CD4-positive, alpha-beta memory T cell (primary cell): ENCODE data around the gene CYP4Z1. TPM values are rescaled to one million over a fixed set of nuclear protein-coding genes. Genes with fewer than 3 reads are reported as not detected.

Source experiments
- CTCF ChIA-PET: fragments of 350-600 bp; sonication (Branson Sonifier 250); formaldehyde crosslinking; loops from one replicate; lab custom pipeline; 2021; ENCODE audit warnings: inconsistent platforms; ENCODE audit not compliant: partially characterized antibody; lab: Charles Lee
- POLR2A ChIA-PET: fragments of 350-600 bp; sonication (Branson Sonifier 250); formaldehyde crosslinking; loops from one replicate; lab custom pipeline; 2021; ENCODE audit not compliant: partially characterized antibody; lab: Charles Lee
- DNase-seq, 5 donors: peaks; one replicate each; pipeline versions ENCODE4 v3.0.0 to v3.0.0-alpha.2; 2020 to 2022; ENCODE audit warnings: mixed read lengths in 1 of 5
- H3K27ac ChIP-seq: one replicate; pipeline ENCODE4 v1.7.0; 2013; ENCODE audit warnings: low read depth, low read length
- H3K27me3 ChIP-seq: 2 replicates; pipeline ENCODE4 v1.7.0; 2013; ENCODE audit warnings: mild to moderate bottlenecking, low read length, moderate library complexity; ENCODE audit not compliant: insufficient read depth
- H3K36me3 ChIP-seq: 2 replicates; pipeline ENCODE4 v1.7.0; 2013; ENCODE audit warnings: mild to moderate bottlenecking, low read length, moderate library complexity; ENCODE audit not compliant: insufficient read depth
- H3K4me1 ChIP-seq: 2 replicates; pipeline ENCODE4 v1.7.0; 2013; ENCODE audit warnings: mild to moderate bottlenecking, low read length, moderate library complexity; ENCODE audit not compliant: insufficient read depth
- H3K4me3 ChIP-seq, 2 donors: one replicate each; pipeline ENCODE4 v1.7.0; 2013; ENCODE audit warnings: low read length in 2 of 2, mild to moderate bottlenecking in 1 of 2
- H3K9me3 ChIP-seq, 2 donors: one replicate each; pipeline ENCODE4 v1.7.0; 2013; ENCODE audit warnings: low read length in 2 of 2, control low read depth in 1 of 2; ENCODE audit not compliant: control insufficient read depth in 1 of 2
- H3K27ac Mint-ChIP-seq, 7 donors: one replicate each; pipeline ENCODE4 v1.8.0; 2020 to 2021; ENCODE audit warnings: mixed read lengths in 7 of 7, mild to moderate bottlenecking in 6 of 7, inconsistent platforms in 3 of 7, moderate library complexity in 3 of 7
- H3K27me3 Mint-ChIP-seq, 2 donors: one replicate each; pipeline ENCODE4 v1.8.0; 2020 to 2021; ENCODE audit warnings: mixed read lengths in 2 of 2
- H3K36me3 Mint-ChIP-seq, 2 donors: one replicate each; pipeline ENCODE4 v1.8.0; 2020 to 2021; ENCODE audit warnings: mixed read lengths in 2 of 2, inconsistent platforms in 1 of 2, mild to moderate bottlenecking in 1 of 2
- H3K4me1 Mint-ChIP-seq, 4 donors: one replicate each; pipeline ENCODE4 v1.8.0; 2020 to 2021; ENCODE audit warnings: mixed read lengths in 4 of 4, mild to moderate bottlenecking in 1 of 4
- H3K4me3 Mint-ChIP-seq, 8 donors: one replicate each; pipeline ENCODE4 v1.8.0; 2020 to 2021; ENCODE audit warnings: mixed read lengths in 8 of 8, mild to moderate bottlenecking in 7 of 8, moderate library complexity in 6 of 8, inconsistent platforms in 3 of 8
- H3K9me3 Mint-ChIP-seq, 8 donors: one replicate each; pipeline ENCODE4 v1.8.0; 2020 to 2021; ENCODE audit warnings: mixed read lengths in 8 of 8, mild to moderate bottlenecking in 5 of 8, inconsistent platforms in 3 of 8, moderate library complexity in 1 of 8
- intact Hi-C: fragments of 100-400 bp; cut with micrococcal nuclease; formaldehyde crosslinking; loops from one replicate; pipeline ENCODE4 v1.15.1; 2023
- polyA plus RNA-seq, 2 donors: library from polyadenylated mRNA; unstranded; fragments of 300-500 nt; fragmentation: Illumina TruSeq; gene quantifications; one replicate each; pipeline ENCODE4 v1.2.3, GENCODE V29; 2021
- total RNA-seq, 2 experiments: library from RNA; stranded (reverse); gene quantifications; one replicate each; pipeline ENCODE4 v1.2.3, GENCODE V29; 2021

CYP4Z1 gene
- total RNA-seq (not detected), polyA plus RNA-seq (not detected)

GRCh38 chr1:47067097-47067594 lies at the start of gene CYP4Z1:
Gene CYP4Z1 (plus strand): TSS chr1:47067231. CDS start chr1:47067491, 260 bp downstream.
- Histone ChIP-seq H3K27ac (no peak within 1 kb of the TSS), H3K9me3 (no peaks in the 10 kb centered on the region), H3K4me1 (no peaks in the 10 kb centered on the region), H3K4me3 (no peak within 1 kb of the TSS), H3K36me3 (no peaks in the 10 kb centered on the region), H3K27me3 (no peaks in the 10 kb centered on the region)
- Mint-ChIP-seq H3K27ac (no peak within 1 kb of the TSS), H3K27me3 (peaks cover 10 to 16% of the 10 kb centered on the region in 2 donors), H3K9me3 (peaks cover 0 to 5% (median 0%) of the 10 kb centered on the region in 8 donors), H3K4me1 (no peaks in the 10 kb centered on the region), H3K36me3 (no peaks in the 10 kb centered on the region), H3K4me3 (no peak within 1 kb of the TSS)
- ChIA-PET CTCF (no interaction called here), POLR2A (no interaction called here)
- intact Hi-C loops = no loop called here
- no peak for DNase-seq

GRCh38 chr1:47021070-47021469 lies 46.0 kb upstream of the CYP4Z1 start:
- Histone ChIP-seq H3K27me3 (no peaks in the 10 kb centered on the region), H3K27ac (no peak overlapping the region), H3K4me1 (no peaks in the 10 kb centered on the region), H3K9me3 (no peaks in the 10 kb centered on the region), H3K4me3 (no peak overlapping the region), H3K36me3 (no peaks in the 10 kb centered on the region)
- H3K4me3 Mint-ChIP-seq = no peak overlapping the region
- CTCF ChIA-PET = no interaction called here
- peaks cover 0 to 2% (median 0%) of the 10 kb centered on the region in 8 donors for H3K9me3 Mint-ChIP-seq
- H3K27me3 Mint-ChIP-seq = peaks cover 25 to 33% of the 10 kb centered on the region in 2 donors
- DNase-seq = no peak
- no peaks in the 10 kb centered on the region for H3K36me3 Mint-ChIP-seq
- POLR2A ChIA-PET = no interaction called here
- no peak overlapping the region for H3K27ac Mint-ChIP-seq
- H3K4me1 Mint-ChIP-seq = peaks cover 0 to 3% (median 0%) of the 10 kb centered on the region in 4 donors
- intact Hi-C loops = no loop called here

- H3K4me1 Mint-ChIP-seq = peaks cover 0 to 3% (median 0%) of the 10 kb centered on the region in 4 donors
- Histone ChIP-seq H3K4me1 (no peaks in the 10 kb centered on the region), H3K27ac (no peak within 1 kb of the TSS), H3K4me3 (no peak within 1 kb of the TSS), H3K9me3 (no peaks in the 10 kb centered on the region), H3K36me3 (no peaks in the 10 kb centered on the region), H3K27me3 (no peaks in the 10 kb centered on the region)
- CTCF ChIA-PET = no interaction called here
- H3K9me3 Mint-ChIP-seq = peaks cover 0 to 2% (median 0%) of the 10 kb centered on the region in 8 donors
- H3K27ac Mint-ChIP-seq = no peak within 1 kb of the TSS
- no peaks in the 10 kb centered on the region for H3K36me3 Mint-ChIP-seq
- H3K4me3 Mint-ChIP-seq = peak within 1 kb of the TSS in 2 of 8 donors; percentile 4 to 35
- peaks cover 26 to 28% of the 10 kb centered on the region in 2 donors for H3K27me3 Mint-ChIP-seq
- POLR2A ChIA-PET = no interaction called here
- DNase-seq = no peak
- intact Hi-C loops = no loop called here
Measured at GRCh38 chr1:47023268-47024140, 43.5 kb upstream of the CYP4Z1 start, which contains the start of gene CYP4X1. Gene CYP4X1 (plus strand): TSS chr1:47023669. CDS start chr1:47023818, 149 bp downstream.

GRCh38 chr1:47024141-47024801 lies 42.8 kb upstream of the CYP4Z1 start:
- ChIA-PET POLR2A (no interaction called here), CTCF (no interaction called here)
- H3K27ac Mint-ChIP-seq = no peak overlapping the region
- no peak for DNase-seq
- H3K27me3 ChIP-seq = no peaks in the 10 kb centered on the region
- peaks cover 0 to 3% (median 0%) of the 10 kb centered on the region in 4 donors for H3K4me1 Mint-ChIP-seq
- intact Hi-C loops = no loop called here
- no peaks in the 10 kb centered on the region for H3K36me3 ChIP-seq
- H3K4me1 ChIP-seq = no peaks in the 10 kb centered on the region
- H3K4me3 Mint-ChIP-seq = peak overlapping the region in 1 of 8 donors; percentile 35
- H3K36me3 Mint-ChIP-seq = no peaks in the 10 kb centered on the region
- no peak overlapping the region for H3K4me3 ChIP-seq
- no peaks in the 10 kb centered on the region for H3K9me3 ChIP-seq
- peaks cover 26 to 29% of the 10 kb centered on the region in 2 donors for H3K27me3 Mint-ChIP-seq
- no peak overlapping the region for H3K27ac ChIP-seq
- peaks cover 0 to 2% (median 0%) of the 10 kb centered on the region in 8 donors for H3K9me3 Mint-ChIP-seq

GRCh38 chr1:47030170-47030805 lies 36.7 kb upstream of the CYP4Z1 start:
- H3K4me3 ChIP-seq = no peak overlapping the region
- Mint-ChIP-seq H3K4me3 (no peak overlapping the region), H3K27me3 (peaks cover 13 to 20% of the 10 kb centered on the region in 2 donors), H3K27ac (no peak overlapping the region), H3K9me3 (no peaks in the 10 kb centered on the region), H3K36me3 (no peaks in the 10 kb centered on the region), H3K4me1 (no peaks in the 10 kb centered on the region)
- H3K27ac ChIP-seq = no peak overlapping the region
- no peak for DNase-seq
- H3K36me3 ChIP-seq = no peaks in the 10 kb centered on the region
- ChIA-PET POLR2A (no interaction called here), CTCF (no interaction called here)
- intact Hi-C loops = no loop called here
- no peaks in the 10 kb centered on the region for H3K9me3 ChIP-seq
- H3K27me3 ChIP-seq = no peaks in the 10 kb centered on the region
- no peaks in the 10 kb centered on the region for H3K4me1 ChIP-seq

GRCh38 chr1:47031059-47031458 lies 36.0 kb upstream of the CYP4Z1 start:
- Histone ChIP-seq H3K27ac (no peak overlapping the region), H3K4me3 (no peak overlapping the region), H3K4me1 (no peaks in the 10 kb centered on the region), H3K27me3 (no peaks in the 10 kb centered on the region), H3K9me3 (no peaks in the 10 kb centered on the region), H3K36me3 (no peaks in the 10 kb centered on the region)
- intact Hi-C loops = no loop called here
- H3K36me3 Mint-ChIP-seq = no peaks in the 10 kb centered on the region
- H3K4me3 Mint-ChIP-seq = no peak overlapping the region
- H3K27ac Mint-ChIP-seq = no peak overlapping the region
- H3K4me1 Mint-ChIP-seq = no peaks in the 10 kb centered on the region
- ChIA-PET POLR2A (no interaction called here), CTCF (no interaction called here)
- peaks cover 15 to 17% of the 10 kb centered on the region in 2 donors for H3K27me3 Mint-ChIP-seq
- H3K9me3 Mint-ChIP-seq = peaks cover 0 to 2% (median 0%) of the 10 kb centered on the region in 8 donors
- no peak for DNase-seq

- Histone ChIP-seq H3K4me3 (no peak overlapping the region), H3K36me3 (no peaks in the 10 kb centered on the region), H3K4me1 (no peaks in the 10 kb centered on the region), H3K27me3 (no peaks in the 10 kb centered on the region), H3K27ac (no peak overlapping the region), H3K9me3 (no peaks in the 10 kb centered on the region)
- intact Hi-C loops = no loop called here
- no peaks in the 10 kb centered on the region for H3K36me3 Mint-ChIP-seq
- peaks cover 0 to 2% (median 0%) of the 10 kb centered on the region in 8 donors for H3K9me3 Mint-ChIP-seq
- peaks cover 15 to 17% of the 10 kb centered on the region in 2 donors for H3K27me3 Mint-ChIP-seq
- no peaks in the 10 kb centered on the region for H3K4me1 Mint-ChIP-seq
- ChIA-PET POLR2A (no interaction called here), CTCF (no interaction called here)
- no peak overlapping the region for H3K4me3 Mint-ChIP-seq
- no peak overlapping the region for H3K27ac Mint-ChIP-seq
- no peak for DNase-seq
Measured at GRCh38 chr1:47031585-47031984, 35.4 kb upstream of the CYP4Z1 start.
